Measurements from ENCODE around the gene CBFA2T2.

DNA sequence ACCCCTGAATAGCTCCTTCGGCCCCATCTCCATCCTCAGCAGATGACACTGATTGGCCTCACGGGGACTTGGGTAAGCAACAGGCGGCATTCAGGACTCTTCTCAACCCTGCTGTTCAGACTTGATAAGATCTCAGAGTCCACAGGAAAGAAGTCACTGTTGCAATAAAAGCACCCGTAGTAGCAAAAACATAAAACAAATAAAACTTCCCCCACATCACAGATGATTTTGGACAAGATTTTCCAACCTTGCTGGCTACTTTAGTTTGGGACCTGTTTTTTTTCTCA lies 155.1 kb downstream of the CBFA2T2 start:
- TF ChIP-seq, protein P1, sequence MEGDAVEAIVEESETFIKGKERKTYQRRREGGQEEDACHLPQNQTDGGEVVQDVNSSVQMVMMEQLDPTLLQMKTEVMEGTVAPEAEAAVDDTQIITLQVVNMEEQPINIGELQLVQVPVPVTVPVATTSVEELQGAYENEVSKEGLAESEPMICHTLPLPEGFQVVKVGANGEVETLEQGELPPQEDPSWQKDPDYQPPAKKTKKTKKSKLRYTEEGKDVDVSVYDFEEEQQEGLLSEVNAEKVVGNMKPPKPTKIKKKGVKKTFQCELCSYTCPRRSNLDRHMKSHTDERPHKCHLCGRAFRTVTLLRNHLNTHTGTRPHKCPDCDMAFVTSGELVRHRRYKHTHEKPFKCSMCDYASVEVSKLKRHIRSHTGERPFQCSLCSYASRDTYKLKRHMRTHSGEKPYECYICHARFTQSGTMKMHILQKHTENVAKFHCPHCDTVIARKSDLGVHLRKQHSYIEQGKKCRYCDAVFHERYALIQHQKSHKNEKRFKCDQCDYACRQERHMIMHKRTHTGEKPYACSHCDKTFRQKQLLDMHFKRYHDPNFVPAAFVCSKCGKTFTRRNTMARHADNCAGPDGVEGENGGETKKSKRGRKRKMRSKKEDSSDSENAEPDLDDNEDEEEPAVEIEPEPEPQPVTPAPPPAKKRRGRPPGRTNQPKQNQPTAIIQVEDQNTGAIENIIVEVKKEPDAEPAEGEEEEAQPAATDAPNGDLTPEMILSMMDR (IDR thresholded peaks at IDR 0.05) = no peak
- no peak for TF ChIP-seq POLR2A (IDR thresholded peaks at IDR 0.05)

Measured in lower leg skin (tissue), 3 donors.